ENCODE data around the gene GADL1.

GADL1 gene

GRCh38 chr3:30864132-30864531 lies 30.3 kb downstream of the GADL1 start:
- Histone ChIP-seq H3K4me2 (ENCODE audit: low read length) (no peak overlapping the region), H2AFZ (ENCODE audit: low read length) (no peak overlapping the region)
- TF ChIP-seq EZH2 (IDR thresholded peaks at IDR 0.05; ENCODE audit: borderline replicate concordance, low read length) (no peak), CTCF (IDR thresholded peaks at IDR 0.05; ENCODE audit: low read length) (no peak)

GRCh38 chr3:30862004-30862403 lies 32.5 kb downstream of the GADL1 start:
- Histone ChIP-seq H4K20me1 (ENCODE audit: insufficient read depth, low read length) (no peaks in the 10 kb centered on the region), H3K27ac (ENCODE audit: low read depth, low read length, poor library complexity, severe bottlenecking) (no peak overlapping the region), H3K4me1 (ENCODE audit: insufficient read depth, low read length, severe bottlenecking) (no peaks in the 10 kb centered on the region), H3K4me3 (ENCODE audit: low read depth, low read length, poor library complexity, severe bottlenecking) (no peak overlapping the region), H3K79me2 (ENCODE audit: insufficient read depth, low read length) (no peaks in the 10 kb centered on the region), H2AFZ (ENCODE audit: low read length) (no peak overlapping the region), H3K9ac (ENCODE audit: low read length) (no peak overlapping the region), H3K36me3 (ENCODE audit: insufficient read depth, low read length) (no peaks in the 10 kb centered on the region), H3K4me2 (ENCODE audit: low read length) (no peak overlapping the region), H3K9me3 (ENCODE audit: low read length) (no peaks in the 10 kb centered on the region), H3F3A (ENCODE audit: insufficient read depth, low read length) (no peaks in the 10 kb centered on the region), H3K9me2 (ENCODE audit: low read depth, low read length) (no peaks in the 10 kb centered on the region), H3K27me3 (ENCODE audit: insufficient read depth, low read length) (no peaks in the 10 kb centered on the region)
- TF ChIP-seq CTCF (IDR thresholded peaks at IDR 0.05; ENCODE audit: low read length): no peak

More at GRCh38 chr3:30864132-30864531, 30.3 kb downstream of the GADL1 start:
- no peaks in the 10 kb centered on the region for H3K27me3 ChIP-seq (ENCODE audit: insufficient read depth, low read length)
- H3K4me1 ChIP-seq (ENCODE audit: insufficient read depth, low read length, severe bottlenecking): no peaks in the 10 kb centered on the region
- H3K79me2 ChIP-seq (ENCODE audit: insufficient read depth, low read length): no peaks in the 10 kb centered on the region
- no peak overlapping the region for H3K4me3 ChIP-seq (ENCODE audit: low read depth, low read length, poor library complexity, severe bottlenecking)
- H3K9me3 ChIP-seq (ENCODE audit: low read length): no peaks in the 10 kb centered on the region
- no peak overlapping the region for H3K27ac ChIP-seq (ENCODE audit: low read depth, low read length, poor library complexity, severe bottlenecking)
- no peaks in the 10 kb centered on the region for H3K36me3 ChIP-seq (ENCODE audit: insufficient read depth, low read length)
- H3K9me2 ChIP-seq (ENCODE audit: low read depth, low read length): no peaks in the 10 kb centered on the region
- H4K20me1 ChIP-seq (ENCODE audit: insufficient read depth, low read length): no peaks in the 10 kb centered on the region
- no peak overlapping the region for H3K9ac ChIP-seq (ENCODE audit: low read length)
- no peaks in the 10 kb centered on the region for H3F3A ChIP-seq (ENCODE audit: insufficient read depth, low read length)

- Histone ChIP-seq H3K27me3 (ENCODE audit: insufficient read depth, low read length) (no peaks in the 10 kb centered on the region), H3K9ac (ENCODE audit: low read length) (no peak overlapping the region), H3K36me3 (ENCODE audit: insufficient read depth, low read length) (no peaks in the 10 kb centered on the region), H3K79me2 (ENCODE audit: insufficient read depth, low read length) (no peaks in the 10 kb centered on the region), H4K20me1 (ENCODE audit: insufficient read depth, low read length) (no peaks in the 10 kb centered on the region), H3K4me1 (ENCODE audit: insufficient read depth, low read length, severe bottlenecking) (no peaks in the 10 kb centered on the region), H3K4me3 (ENCODE audit: low read depth, low read length, poor library complexity, severe bottlenecking) (no peak overlapping the region), H3F3A (ENCODE audit: insufficient read depth, low read length) (no peaks in the 10 kb centered on the region), H3K9me3 (ENCODE audit: low read length) (no peaks in the 10 kb centered on the region), H2AFZ (ENCODE audit: low read length) (no peak overlapping the region), H3K27ac (ENCODE audit: low read depth, low read length, poor library complexity, severe bottlenecking) (no peak overlapping the region), H3K4me2 (ENCODE audit: low read length) (no peak overlapping the region), H3K9me2 (ENCODE audit: low read depth, low read length) (no peaks in the 10 kb centered on the region)
- TF ChIP-seq CTCF (IDR thresholded peaks at IDR 0.05; ENCODE audit: low read length) (no peak), EZH2 (IDR thresholded peaks at IDR 0.05; ENCODE audit: borderline replicate concordance, low read length) (no peak)
Observed at GRCh38 chr3:30858894-30859389, 35.5 kb downstream of the GADL1 start.

Data from OCI-LY1 (cell line).